Heart left ventricle (tissue), 16 donors: ENCODE measurements around the gene APLP1. TPM values are rescaled to one million over a fixed set of nuclear protein-coding genes. Genes with fewer than 3 reads are reported as not detected.

Experiments
- ATAC-seq, 4 donors: fragments of 200-7000 bp; cut with Tn5 transposase; one replicate each; pipeline ENCODE4 v1.9.1; 2020 to 2022; ENCODE audit warnings: moderate library complexity in 4 of 4, mild to moderate bottlenecking in 3 of 4, moderate number of reproducible peaks in 1 of 4
- DNase-seq, 5 donors: peaks; one replicate each; pipeline ENCODE4 v3.0.0-alpha.2; 2020
- H3K27ac ChIP-seq, 12 donors: fragments of 200-600 bp; sonication (generic) in 4 of 12; one replicate each; pipeline versions ENCODE4 v1.5.0 to v1.8.0; 2016 to 2022; ENCODE audit warnings: mild to moderate bottlenecking in 2 of 12
- H3K27me3 ChIP-seq, 9 donors: fragments of 200-600 bp; sonication (generic) in 2 of 9; one replicate each; pipeline versions ENCODE4 v1.5.1 to v1.8.0; 2016 to 2022; ENCODE audit warnings: mild to moderate bottlenecking in 3 of 9
- H3K36me3 ChIP-seq, 9 donors: fragments of 200-600 bp; sonication (generic) in 2 of 9; one replicate each; pipeline versions ENCODE4 v1.5.0 to v1.8.0; 2018 to 2022; ENCODE audit warnings: mild to moderate bottlenecking in 2 of 9
- H3K4me1 ChIP-seq, 12 donors: fragments of 200-600 bp; sonication (generic) in 4 of 12; one replicate each; pipeline versions ENCODE4 v1.5.0 to v1.8.0; 2016 to 2022; ENCODE audit warnings: mild to moderate bottlenecking in 3 of 12
- H3K4me3 ChIP-seq, 12 donors: fragments of 200-600 bp; sonication (generic) in 4 of 12; one replicate each; pipeline versions ENCODE4 v1.5.0 to v1.8.0; 2017 to 2022; ENCODE audit warnings: mild to moderate bottlenecking in 9 of 12, moderate library complexity in 4 of 12
- H3K9me3 ChIP-seq, 12 donors: fragments of 200-600 bp; sonication (generic) in 4 of 12; one replicate each; pipeline versions ENCODE4 v1.5.0 to v1.8.0; 2016 to 2022; ENCODE audit warnings: mild to moderate bottlenecking in 1 of 12
- POLR2A ChIP-seq, 2 donors: fragments of 450-650 bp; IDR thresholded peaks; one replicate each; pipeline ENCODE4 v1.6.1; 2017; ENCODE audit warnings: antibody characterized with exemption in 2 of 2, mild to moderate bottlenecking in 2 of 2, moderate library complexity in 2 of 2
- WGBS, 4 donors: extraction: QIAGEN DNeasy Blood & Tissue Kit in 2 of 4; methylation state at CpG; one replicate each; pipeline versions ENCODE4 v1.1.5 to v1.1.7; 2013 to 2018; 5-methylcytosine and 5-hydroxymethylcytosine counted together
- intact Hi-C, 10 donors: fragments of 100-400 bp; cut with DNase I; formaldehyde crosslinking; loops; one replicate each; pipeline versions ENCODE4 v1.11.1 to v1.14.2; 2022
- polyA plus RNA-seq, 2 donors: library from polyadenylated mRNA; stranded (reverse); fragments of 200-250 nt; gene quantifications; one replicate each; pipeline ENCODE4 v1.2.3, GENCODE V29; 2013
- total RNA-seq, 9 donors: library from RNA; depleted of rRNA in 2 of 9; stranded (reverse); fragments of >200 nt in 2 of 9; fragmentation: NEBNext Ultra II Directional in 3 of 9; extraction: Animal tissue kit (Norgen Biotek cat#: 25700) in 3 of 9; gene quantifications; one replicate each; pipeline versions ENCODE4 v1.1.0 to v1.2.4, GENCODE V29; 2016 to 2023
- TF ChIP-seq, protein P1 (sequence below), 12 donors: fragments of 200-600 bp; sonication (generic) in 4 of 12; IDR thresholded peaks; one replicate each; pipeline versions ENCODE4 v1.5.0 to v1.8.0; 2018 to 2022; ENCODE audit warnings: antibody characterized with exemption in 12 of 12, mild to moderate bottlenecking in 5 of 12
- donor health status: ischemic (EF 13 %, LVEDD 7.1; RV severe dilation, severe dysfunction).
- donor health status: healthy with polysubstance abuse.
- donor health status: DM: no; HTN: yes; CAD: no.
- donor health status: DM: no; HTN: no; CAD: no.
- donor health status: ischemic (EF 25% LVEDD 6.9; RV normal size, moderate dysfunction).
- donor health status: ischemic (EF 25% LVEDD 5.7; RV mildly dilated, moderate dysfunction).
- donor health status: healthy.
- donor health status: DM: yes; HTN: yes; CAD: no.
- donor health status: ischemic (EF 35%, LVEDD 5.7; RV mildly dilated, moderate dysfunction).
- donor health status: nonischemic (EF 11% LVEDD 7.7; RV severe dilation, severe dysfunction).
- donor health status: DM: yes; HTN: yes; CAD: no.
- donor health status: PGD.
- donor health status: ischemic (EF 29% LVEDD 5.4; RV normal size, mild dysfunction).
- donor health status: nonischemic (EF 23%, LVEDD 6.1; RV moderate dilation, normal function).

The APLP1 gene
- total and polyA plus RNA-seq, 11 donors, result 2.1 to 44.3 (median 24.9) TPM

DNA sequence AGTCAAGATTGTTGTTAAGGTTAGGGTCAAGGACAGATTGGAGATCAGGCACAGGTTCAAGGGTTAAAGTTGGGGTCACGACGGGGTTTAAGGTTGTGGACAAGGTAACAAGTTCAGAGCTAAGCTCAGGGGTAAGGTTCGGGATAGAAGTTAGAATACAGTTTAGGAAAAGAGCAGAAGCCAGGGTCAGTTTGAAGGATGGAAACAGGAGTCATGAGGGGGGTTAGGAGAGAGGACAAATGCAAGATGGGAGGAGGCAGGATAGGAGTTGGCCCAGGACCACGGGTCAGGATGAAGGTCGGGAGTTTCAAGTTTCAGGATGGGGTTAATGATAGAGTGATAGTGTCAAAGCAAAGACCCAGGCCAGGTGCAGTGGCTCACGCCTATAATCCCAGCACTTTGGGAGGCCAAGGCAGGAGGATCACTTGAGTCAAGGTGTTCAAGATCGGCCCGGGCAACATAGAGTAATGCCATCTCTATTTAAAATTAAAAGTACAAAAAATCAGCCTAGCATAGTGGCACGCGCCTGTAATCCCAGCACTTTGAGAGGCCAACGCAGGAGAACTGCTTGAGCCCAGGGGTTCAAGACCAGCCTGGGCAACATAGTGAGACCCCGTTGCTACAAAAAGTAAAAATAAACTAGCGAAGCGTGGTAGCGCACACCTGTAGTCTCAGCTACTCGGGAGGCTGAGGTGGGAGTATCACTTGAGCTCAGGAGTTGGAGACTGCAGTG, 23.7 kb upstream of the APLP1 start:
- TF ChIP-seq, protein P1, sequence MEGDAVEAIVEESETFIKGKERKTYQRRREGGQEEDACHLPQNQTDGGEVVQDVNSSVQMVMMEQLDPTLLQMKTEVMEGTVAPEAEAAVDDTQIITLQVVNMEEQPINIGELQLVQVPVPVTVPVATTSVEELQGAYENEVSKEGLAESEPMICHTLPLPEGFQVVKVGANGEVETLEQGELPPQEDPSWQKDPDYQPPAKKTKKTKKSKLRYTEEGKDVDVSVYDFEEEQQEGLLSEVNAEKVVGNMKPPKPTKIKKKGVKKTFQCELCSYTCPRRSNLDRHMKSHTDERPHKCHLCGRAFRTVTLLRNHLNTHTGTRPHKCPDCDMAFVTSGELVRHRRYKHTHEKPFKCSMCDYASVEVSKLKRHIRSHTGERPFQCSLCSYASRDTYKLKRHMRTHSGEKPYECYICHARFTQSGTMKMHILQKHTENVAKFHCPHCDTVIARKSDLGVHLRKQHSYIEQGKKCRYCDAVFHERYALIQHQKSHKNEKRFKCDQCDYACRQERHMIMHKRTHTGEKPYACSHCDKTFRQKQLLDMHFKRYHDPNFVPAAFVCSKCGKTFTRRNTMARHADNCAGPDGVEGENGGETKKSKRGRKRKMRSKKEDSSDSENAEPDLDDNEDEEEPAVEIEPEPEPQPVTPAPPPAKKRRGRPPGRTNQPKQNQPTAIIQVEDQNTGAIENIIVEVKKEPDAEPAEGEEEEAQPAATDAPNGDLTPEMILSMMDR (IDR thresholded peaks at IDR 0.05), result no peak
- TF ChIP-seq POLR2A (IDR thresholded peaks at IDR 0.05), result no peak
- WGBS, 4 donors, result 57 to 63% (median 60%) methylated on average over 16 of the region's 16 CpGs
- Histone ChIP-seq H3K4me3 (peak overlapping the region in 2 of 12 donors; percentile 24 to 34), H3K4me1 (peaks cover 0 to 21% (median 7%) of the 10 kb centered on the region in 12 donors), H3K27me3 (peaks cover 28 to 77% (median 62%) of the 10 kb centered on the region in 9 donors), H3K36me3 (no peaks in the 10 kb centered on the region), H3K9me3 (no peaks in the 10 kb centered on the region), H3K27ac (no peak overlapping the region)
- DNase-seq (no peak), ATAC-seq (no peak)
- intact Hi-C loops, result no loop called here

DNA sequence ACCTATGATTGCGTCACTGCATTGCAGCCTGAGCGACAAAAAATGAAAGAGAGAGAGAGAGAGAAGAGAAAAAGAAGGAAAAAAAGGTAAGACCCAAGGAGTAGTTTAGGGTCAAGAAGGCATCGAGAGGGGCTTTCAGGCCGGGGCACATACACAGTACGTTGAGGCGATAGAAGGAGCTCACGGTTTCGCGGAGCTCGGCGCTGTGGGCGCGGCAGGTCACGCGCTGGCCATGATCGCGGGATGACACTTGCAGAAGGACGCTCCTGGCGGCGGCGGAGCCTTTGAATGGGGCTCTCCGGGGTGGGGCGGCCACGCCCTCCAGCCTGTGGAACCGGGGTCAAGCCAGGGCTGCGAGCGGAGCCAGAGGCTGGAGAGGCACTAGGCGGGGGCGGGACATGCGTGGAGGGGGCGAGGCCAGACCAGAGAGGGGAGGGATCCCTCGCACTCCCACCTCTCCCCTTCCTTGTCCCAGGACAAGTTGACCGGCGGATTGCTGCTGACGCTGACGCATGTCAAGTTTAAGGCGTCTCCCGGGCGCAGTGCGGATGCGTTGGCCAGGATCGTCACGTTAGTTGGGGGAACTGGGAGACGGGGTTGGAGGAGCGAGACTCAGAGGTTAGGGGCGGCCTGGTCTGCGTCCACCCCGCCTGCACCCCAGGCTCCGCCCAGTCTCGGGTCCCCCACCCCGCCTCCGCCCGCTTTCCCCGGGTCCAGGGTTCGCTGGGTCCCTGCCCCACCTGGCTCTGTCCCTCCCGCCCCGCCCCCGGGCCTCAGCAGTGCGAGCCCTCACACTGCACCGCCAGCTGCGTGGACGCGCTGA, 22.9 kb upstream of the APLP1 start:
- ATAC-seq (peak in 3 of 4 donors; percentile 22 to 53 (median 46)), DNase-seq (no peak)
- Histone ChIP-seq H3K4me3 (peak overlapping the region in 10 of 12 donors; percentile 2 to 34 (median 22)), H3K9me3 (no peaks in the 10 kb centered on the region), H3K27ac (no peak overlapping the region), H3K4me1 (peaks cover 0 to 21% (median 7%) of the 10 kb centered on the region in 12 donors), H3K36me3 (no peaks in the 10 kb centered on the region), H3K27me3 (peaks cover 30 to 85% (median 67%) of the 10 kb centered on the region in 9 donors)
- 3 to 6% (median 5%) methylated on average over 39 to 63 of the region's 63 CpGs for WGBS, 4 donors
- intact Hi-C loops, result no loop called here
- no peak for TF ChIP-seq POLR2A (IDR thresholded peaks at IDR 0.05)
- TF ChIP-seq, protein P1 (IDR thresholded peaks at IDR 0.05), result no peak

GRCh38 chr19:35846038-35846668, 22.2 kb upstream of the APLP1 start:
- 3 to 7% (median 4%) methylated on average over 4 to 26 of the region's 26 CpGs for WGBS, 4 donors
- no peak for ATAC-seq

More at GRCh38 chr19:35846038-35846668, 22.2 kb upstream of the APLP1 start:
- peaks cover 33 to 92% (median 75%) of the 10 kb centered on the region in 9 donors for H3K27me3 ChIP-seq
- intact Hi-C loops, result no loop called here
- no peaks in the 10 kb centered on the region for H3K36me3 ChIP-seq
- H3K27ac ChIP-seq, result no peak overlapping the region
- TF ChIP-seq, protein P1 (IDR thresholded peaks at IDR 0.05), result no peak
- TF ChIP-seq POLR2A (IDR thresholded peaks at IDR 0.05), result no peak
- no peak for DNase-seq
- H3K4me3 ChIP-seq, result peak overlapping the region in 3 of 12 donors; percentile 25 to 34 (median 34)
- peaks cover 0 to 21% (median 7%) of the 10 kb centered on the region in 12 donors for H3K4me1 ChIP-seq
- no peaks in the 10 kb centered on the region for H3K9me3 ChIP-seq
